Fibroblast of villous mesenchyme (primary cell): ENCODE measurements around the gene TRMT13. TPM values are rescaled to one million over a fixed set of nuclear protein-coding genes. Genes with fewer than 3 reads are reported as not detected.

Experiments
- DNase-seq: peaks from one replicate; pipeline ENCODE4 v3.0.0-alpha.2; 2010; ENCODE audit warnings: low read depth
- H3K4me3 ChIP-seq: 2 replicates; pipeline ENCODE4 v1.5.1; 2011; ENCODE audit warnings: low read depth, mild to moderate bottlenecking, low read length
- total RNA-seq: library from RNA; depleted of rRNA; stranded (reverse); fragments of >200 nt; gene quantifications from 2 replicates; pipeline ENCODE4 v1.2.3, GENCODE V29; 2012
- TF ChIP-seq, protein P1 (sequence below): IDR thresholded peaks from 2 replicates; pipeline ENCODE4 v1.5.1; 2012; ENCODE audit warnings: low read depth, mild to moderate bottlenecking, low read length; ENCODE audit not compliant: insufficient read depth

TRMT13 gene
- total RNA-seq, 1 donor: 11.7 TPM

GRCh38 chr1:100137602-100138001 lies 4.6 kb downstream of the TRMT13 start:
- TF ChIP-seq, protein P1, sequence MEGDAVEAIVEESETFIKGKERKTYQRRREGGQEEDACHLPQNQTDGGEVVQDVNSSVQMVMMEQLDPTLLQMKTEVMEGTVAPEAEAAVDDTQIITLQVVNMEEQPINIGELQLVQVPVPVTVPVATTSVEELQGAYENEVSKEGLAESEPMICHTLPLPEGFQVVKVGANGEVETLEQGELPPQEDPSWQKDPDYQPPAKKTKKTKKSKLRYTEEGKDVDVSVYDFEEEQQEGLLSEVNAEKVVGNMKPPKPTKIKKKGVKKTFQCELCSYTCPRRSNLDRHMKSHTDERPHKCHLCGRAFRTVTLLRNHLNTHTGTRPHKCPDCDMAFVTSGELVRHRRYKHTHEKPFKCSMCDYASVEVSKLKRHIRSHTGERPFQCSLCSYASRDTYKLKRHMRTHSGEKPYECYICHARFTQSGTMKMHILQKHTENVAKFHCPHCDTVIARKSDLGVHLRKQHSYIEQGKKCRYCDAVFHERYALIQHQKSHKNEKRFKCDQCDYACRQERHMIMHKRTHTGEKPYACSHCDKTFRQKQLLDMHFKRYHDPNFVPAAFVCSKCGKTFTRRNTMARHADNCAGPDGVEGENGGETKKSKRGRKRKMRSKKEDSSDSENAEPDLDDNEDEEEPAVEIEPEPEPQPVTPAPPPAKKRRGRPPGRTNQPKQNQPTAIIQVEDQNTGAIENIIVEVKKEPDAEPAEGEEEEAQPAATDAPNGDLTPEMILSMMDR: no peak
- DNase-seq: no peak

DNA sequence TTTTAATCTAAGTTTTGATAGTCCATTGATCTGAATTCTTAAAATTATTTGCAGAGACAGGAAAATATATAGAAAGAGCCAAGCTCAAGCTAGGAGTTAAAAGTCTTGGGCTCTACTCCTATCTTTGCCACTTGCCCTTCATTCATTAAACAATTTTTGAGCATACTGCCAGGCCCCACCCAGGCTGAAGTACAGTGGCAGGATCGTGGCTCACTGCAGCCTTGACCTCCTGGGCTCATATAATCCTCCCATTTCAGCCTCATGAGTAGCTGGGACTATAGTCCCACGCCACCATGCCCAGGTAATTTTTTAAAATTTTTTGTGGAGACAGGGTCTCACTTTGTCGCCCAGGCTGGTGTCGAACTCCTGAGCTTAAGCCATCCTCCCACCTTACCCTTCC lies 8.2 kb downstream of the TRMT13 start:
- TF ChIP-seq, protein P1: no peak
- H3K4me3 ChIP-seq: no peak overlapping the region
- DNase-seq: no peak

More at GRCh38 chr1:100137602-100138001, 4.6 kb downstream of the TRMT13 start:
- no peak overlapping the region for H3K4me3 ChIP-seq

- TF ChIP-seq, protein P1: no peak
- no peak for DNase-seq
These were observed 9.4 kb downstream of the TRMT13 start for GRCh38 chr1:100142343-100142742.

GRCh38 chr1:100145116-100145515 lies 12.2 kb downstream of the TRMT13 start:
- H3K4me3 ChIP-seq: no peak overlapping the region
- peak; percentile 94 for DNase-seq
- TF ChIP-seq, protein P1: no peak

More at GRCh38 chr1:100142343-100142742, 9.4 kb downstream of the TRMT13 start:
- H3K4me3 ChIP-seq: no peak overlapping the region

- TF ChIP-seq, protein P1: no peak
- no peak for DNase-seq
- H3K4me3 ChIP-seq: no peak overlapping the region
These were observed 14.0 kb downstream of the TRMT13 start for GRCh38 chr1:100146958-100147357.

DNA sequence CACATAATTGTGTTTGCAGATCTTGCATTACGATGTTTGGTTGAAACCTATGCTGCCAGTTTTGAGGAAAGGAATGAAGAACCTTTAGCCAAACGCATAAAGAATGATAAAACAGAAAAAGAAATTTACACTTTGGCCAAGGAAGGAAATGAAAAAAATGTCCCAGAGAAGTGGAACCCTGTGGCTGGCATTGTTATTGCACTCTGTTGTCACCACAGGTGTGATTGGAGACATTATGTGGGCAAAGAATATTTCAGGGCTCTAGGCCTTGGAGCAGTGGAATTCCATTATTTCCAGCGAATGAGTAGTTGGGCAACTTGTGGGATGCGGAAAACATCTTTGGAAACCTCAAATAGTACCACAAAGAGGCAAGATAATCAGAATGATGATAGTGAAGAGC lies 14.9 kb downstream of the TRMT13 start:
- TF ChIP-seq, protein P1: no peak
- no peak overlapping the region for H3K4me3 ChIP-seq
- no peak for DNase-seq

GRCh38 chr1:100151679-100152078 lies 18.7 kb downstream of the TRMT13 start:
- DNase-seq: no peak
- TF ChIP-seq, protein P1: no peak
- H3K4me3 ChIP-seq: no peak overlapping the region
